Muscle layer of colon (tissue), 2 donors: Measurements from ENCODE around the gene RAB6B.

ENCODE experiments used
- H3K27ac ChIP-seq: one replicate; pipeline ENCODE4 v1.7.0; 2013; ENCODE audit warnings: low read depth, mild to moderate bottlenecking, low read length, moderate library complexity
- H3K27me3 ChIP-seq, 2 donors: one replicate each; pipeline ENCODE4 v1.7.0; 2013; ENCODE audit warnings: low read length in 2 of 2, mild to moderate bottlenecking in 2 of 2; ENCODE audit not compliant: insufficient read depth in 2 of 2, control insufficient read depth in 1 of 2
- H3K36me3 ChIP-seq: one replicate; pipeline ENCODE4 v1.7.0; 2013; ENCODE audit warnings: mild to moderate bottlenecking, low read length; ENCODE audit not compliant: insufficient read depth
- H3K4me1 ChIP-seq: one replicate; pipeline ENCODE4 v1.7.0; 2013; ENCODE audit warnings: mild to moderate bottlenecking, low read length; ENCODE audit not compliant: insufficient read depth
- H3K4me3 ChIP-seq, 2 donors: one replicate each; pipeline ENCODE4 v1.7.0; 2013; ENCODE audit warnings: low read length in 2 of 2, low read depth in 1 of 2, mild to moderate bottlenecking in 1 of 2, moderate library complexity in 1 of 2
- H3K9ac ChIP-seq: one replicate; pipeline ENCODE4 v1.7.0; 2013; ENCODE audit warnings: low read length
- H3K9me3 ChIP-seq: one replicate; pipeline ENCODE4 v1.7.0; 2013; ENCODE audit warnings: mild to moderate bottlenecking, low read length
- donor health status: abdominal sarcoma.
- donor health status: Adenocarcinoma of cecum.

The RAB6B gene

GRCh38 chr3:133849346-133849745 lies 46.3 kb downstream of the RAB6B start:
- no peak overlapping the region for H3K4me3 ChIP-seq
- no peaks in the 10 kb centered on the region for H3K36me3 ChIP-seq
- H3K9ac ChIP-seq, result no peak overlapping the region
- H3K27ac ChIP-seq, result no peak overlapping the region
- H3K27me3 ChIP-seq, result no peaks in the 10 kb centered on the region
- H3K4me1 ChIP-seq, result no peaks in the 10 kb centered on the region
- H3K9me3 ChIP-seq, result no peaks in the 10 kb centered on the region

- no peak overlapping the region for H3K27ac ChIP-seq
- no peaks in the 10 kb centered on the region for H3K4me1 ChIP-seq
- no peak overlapping the region for H3K4me3 ChIP-seq
- no peak overlapping the region for H3K9ac ChIP-seq
- H3K27me3 ChIP-seq, result no peaks in the 10 kb centered on the region
- H3K9me3 ChIP-seq, result no peaks in the 10 kb centered on the region
- H3K36me3 ChIP-seq, result no peaks in the 10 kb centered on the region
Observed at GRCh38 chr3:133845127-133845526, 50.6 kb downstream of the RAB6B start.

GRCh38 chr3:133843634-133844033 lies 52.0 kb downstream of the RAB6B start:
- H3K27me3 ChIP-seq, result no peaks in the 10 kb centered on the region
- no peak overlapping the region for H3K4me3 ChIP-seq
- H3K9ac ChIP-seq, result no peak overlapping the region
- no peaks in the 10 kb centered on the region for H3K4me1 ChIP-seq
- no peaks in the 10 kb centered on the region for H3K9me3 ChIP-seq
- peaks cover 6% of the 10 kb centered on the region for H3K36me3 ChIP-seq
- no peak overlapping the region for H3K27ac ChIP-seq

- Histone ChIP-seq H3K9me3 (no peaks in the 10 kb centered on the region), H3K27ac (no peak overlapping the region), H3K4me1 (no peaks in the 10 kb centered on the region), H3K36me3 (peaks cover 6% of the 10 kb centered on the region), H3K9ac (no peak overlapping the region), H3K4me3 (no peak overlapping the region), H3K27me3 (no peaks in the 10 kb centered on the region)
Observed at GRCh38 chr3:133842158-133842557, 53.5 kb downstream of the RAB6B start.

GRCh38 chr3:133841196-133841595 lies 54.5 kb downstream of the RAB6B start:
- no peaks in the 10 kb centered on the region for H3K27me3 ChIP-seq
- H3K4me3 ChIP-seq, result no peak overlapping the region
- no peaks in the 10 kb centered on the region for H3K4me1 ChIP-seq
- H3K27ac ChIP-seq, result no peak overlapping the region
- no peaks in the 10 kb centered on the region for H3K9me3 ChIP-seq
- H3K36me3 ChIP-seq, result peaks cover 6% of the 10 kb centered on the region
- H3K9ac ChIP-seq, result no peak overlapping the region

GRCh38 chr3:133840767-133841166 lies 54.9 kb downstream of the RAB6B start:
- H3K4me1 ChIP-seq, result no peaks in the 10 kb centered on the region
- no peak overlapping the region for H3K9ac ChIP-seq
- H3K4me3 ChIP-seq, result no peak overlapping the region
- no peak overlapping the region for H3K27ac ChIP-seq
- H3K9me3 ChIP-seq, result no peaks in the 10 kb centered on the region
- H3K27me3 ChIP-seq, result no peaks in the 10 kb centered on the region
- H3K36me3 ChIP-seq, result peaks cover 6% of the 10 kb centered on the region

GRCh38 chr3:133840055-133840737 lies 55.5 kb downstream of the RAB6B start:
- Histone ChIP-seq H3K4me3 (no peak overlapping the region), H3K27me3 (no peaks in the 10 kb centered on the region), H3K9me3 (no peaks in the 10 kb centered on the region), H3K36me3 (peaks cover 6% of the 10 kb centered on the region), H3K9ac (no peak overlapping the region), H3K27ac (no peak overlapping the region), H3K4me1 (no peaks in the 10 kb centered on the region)

- Histone ChIP-seq H3K27ac (no peak overlapping the region), H3K9ac (no peak overlapping the region), H3K4me3 (no peak overlapping the region), H3K36me3 (peaks cover 6% of the 10 kb centered on the region), H3K9me3 (no peaks in the 10 kb centered on the region), H3K27me3 (no peaks in the 10 kb centered on the region), H3K4me1 (no peaks in the 10 kb centered on the region)
Observed at GRCh38 chr3:133838916-133839800, 56.5 kb downstream of the RAB6B start.

- H3K36me3 ChIP-seq, result peaks cover 6% of the 10 kb centered on the region
- no peak overlapping the region for H3K9ac ChIP-seq
- H3K9me3 ChIP-seq, result no peaks in the 10 kb centered on the region
- H3K4me1 ChIP-seq, result no peaks in the 10 kb centered on the region
- no peak overlapping the region for H3K27ac ChIP-seq
- H3K4me3 ChIP-seq, result no peak overlapping the region
- H3K27me3 ChIP-seq, result no peaks in the 10 kb centered on the region
Observed at GRCh38 chr3:133838296-133838789, 57.3 kb downstream of the RAB6B start.

GRCh38 chr3:133837487-133838295 lies 58.0 kb downstream of the RAB6B start:
- Histone ChIP-seq H3K9me3 (no peaks in the 10 kb centered on the region), H3K4me1 (no peaks in the 10 kb centered on the region), H3K4me3 (no peak overlapping the region), H3K27ac (no peak overlapping the region), H3K9ac (no peak overlapping the region), H3K27me3 (no peaks in the 10 kb centered on the region), H3K36me3 (peaks cover 6% of the 10 kb centered on the region)

- H3K9ac ChIP-seq, result no peak overlapping the region
- H3K9me3 ChIP-seq, result no peaks in the 10 kb centered on the region
- H3K27me3 ChIP-seq, result no peaks in the 10 kb centered on the region
- H3K4me1 ChIP-seq, result no peaks in the 10 kb centered on the region
- H3K27ac ChIP-seq, result no peak overlapping the region
- no peak overlapping the region for H3K4me3 ChIP-seq
- H3K36me3 ChIP-seq, result peaks cover 6% of the 10 kb centered on the region
Observed at GRCh38 chr3:133836497-133837158, 59.1 kb downstream of the RAB6B start.
